ENCODE data around the gene CIROP.
A peak's percentile ranks its signal among the peaks of the same experiment; 100 is the strongest.

Gene CIROP

GRCh38 chr14:23129759-23130316, 25.0 kb upstream of the CIROP start:
- no peak for DNase-seq (ENCODE audit: low spot score)

GRCh38 chr14:23128969-23129758, 24.4 kb upstream of the CIROP start:
- DNase-seq (ENCODE audit: low spot score): no peak

GRCh38 chr14:23127861-23128260, 23.1 kb upstream of the CIROP start:
- DNase-seq (ENCODE audit: low spot score): no peak

- no peak for DNase-seq (ENCODE audit: low spot score)
Observed at GRCh38 chr14:23126548-23127278, 21.9 kb upstream of the CIROP start.

- no peak for DNase-seq (ENCODE audit: low spot score)
Observed at GRCh38 chr14:23125933-23126524, 21.2 kb upstream of the CIROP start.

- peak; percentile 59 for DNase-seq (ENCODE audit: low spot score)
Observed at GRCh38 chr14:23125011-23125410, 20.2 kb upstream of the CIROP start.

GRCh38 chr14:23124337-23124954, 19.7 kb upstream of the CIROP start:
- no peak for DNase-seq (ENCODE audit: low spot score)

- DNase-seq (ENCODE audit: low spot score): peak; percentile 52
Observed at GRCh38 chr14:23123419-23123818, 18.6 kb upstream of the CIROP start.

- DNase-seq (ENCODE audit: low spot score): no peak
Observed at GRCh38 chr14:23122086-23122485, 17.3 kb upstream of the CIROP start.

- DNase-seq (ENCODE audit: low spot score): peak; percentile 69
Observed at GRCh38 chr14:23121361-23121771, 16.6 kb upstream of the CIROP start.

- DNase-seq (ENCODE audit: low spot score): peak; percentile 90
Observed at GRCh38 chr14:23120541-23121251, 15.9 kb upstream of the CIROP start.

- DNase-seq (ENCODE audit: low spot score): no peak
Observed at GRCh38 chr14:23119363-23120327, 14.9 kb upstream of the CIROP start.

- DNase-seq (ENCODE audit: low spot score): no peak
Observed at GRCh38 chr14:23118506-23119362, 13.9 kb upstream of the CIROP start, which contains the start of gene CEBPE. Gene CEBPE, minus strand, starts transcription at chr14:23119255. Its CDS starts 164 bp downstream, at chr14:23119091.

GRCh38 chr14:23117371-23118020, 12.7 kb upstream of the CIROP start:
- DNase-seq (ENCODE audit: low spot score): no peak

GRCh38 chr14:23115918-23116317, 11.1 kb upstream of the CIROP start:
- no peak for DNase-seq (ENCODE audit: low spot score)

- peak; percentile 98 for DNase-seq (ENCODE audit: low spot score)
Observed at GRCh38 chr14:23115039-23115731, 10.4 kb upstream of the CIROP start.

- no peak for DNase-seq (ENCODE audit: low spot score)
Observed at GRCh38 chr14:23114669-23115038, 9.9 kb upstream of the CIROP start.

- no peak for DNase-seq (ENCODE audit: low spot score)
Observed at GRCh38 chr14:23114120-23114458, 9.3 kb upstream of the CIROP start.
